Stimulated activated CD4-positive, alpha-beta T cell treated with anti-CD3 and anti-CD28 coated beads, Interleukin-12 subunit alpha, Interleukin-12 subunit beta, amount 100 ng/mL, for 4 hours (primary cell): ENCODE results near the gene SERPINA7.
"Not testable (repeated sequence)": the region's sequence is repeated elsewhere in the genome, so short reads cannot be mapped to it uniquely, and the experiment has no call there.

Experiments used
- DNase-seq: peaks from one replicate; pipeline ENCODE4 v3.0.0-alpha.2; 2020

SERPINA7 gene

DNA sequence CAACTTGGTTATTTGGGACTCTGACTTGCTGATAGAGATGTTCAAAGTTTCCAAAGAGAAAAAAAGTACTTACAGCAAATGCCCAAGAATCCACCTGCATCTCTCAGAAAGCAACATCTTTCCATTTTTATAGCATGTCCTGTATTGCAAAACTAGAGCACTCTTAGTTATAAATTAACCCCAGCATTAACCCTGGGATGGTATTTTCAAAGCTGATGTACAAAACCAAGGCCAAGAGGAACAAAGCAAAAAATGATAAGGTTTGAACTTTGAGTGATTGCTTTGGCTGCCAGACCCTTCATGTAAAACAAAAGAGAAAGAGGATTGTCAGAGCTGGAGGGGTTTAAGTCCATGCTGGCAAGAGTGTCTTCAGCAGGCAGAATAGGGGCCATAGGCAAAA, at the start of gene SERPINA7:
Gene SERPINA7 (minus strand): TSS at position 103 of the 400 bp plus-strand sequence. CDS start 1,669 bp downstream, outside the sequence.
- DNase-seq: no peak

DNA sequence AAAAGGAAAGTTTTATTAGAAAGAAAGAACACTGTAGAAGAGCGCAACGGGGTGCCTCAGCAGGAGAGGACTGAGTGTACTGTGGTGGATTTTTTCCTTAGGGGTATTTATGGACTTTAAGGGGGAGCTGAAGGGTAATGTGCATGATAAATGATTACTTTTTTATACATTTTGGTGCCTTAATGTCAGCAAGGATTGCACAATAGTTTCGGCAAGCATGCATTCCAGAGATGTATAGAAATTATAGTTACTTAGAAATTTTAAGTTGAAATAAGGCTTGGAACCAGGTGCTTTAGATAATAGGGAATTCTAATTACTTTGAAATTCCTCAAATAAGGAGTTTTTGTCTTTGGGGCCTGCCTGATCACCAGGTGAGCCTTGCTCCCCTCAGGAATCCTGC, 30.5 kb upstream of the SERPINA7 start:
- no peak for DNase-seq

GRCh38 chrX:106050054-106050453, 11.5 kb upstream of the SERPINA7 start:
- no peak for DNase-seq

DNA sequence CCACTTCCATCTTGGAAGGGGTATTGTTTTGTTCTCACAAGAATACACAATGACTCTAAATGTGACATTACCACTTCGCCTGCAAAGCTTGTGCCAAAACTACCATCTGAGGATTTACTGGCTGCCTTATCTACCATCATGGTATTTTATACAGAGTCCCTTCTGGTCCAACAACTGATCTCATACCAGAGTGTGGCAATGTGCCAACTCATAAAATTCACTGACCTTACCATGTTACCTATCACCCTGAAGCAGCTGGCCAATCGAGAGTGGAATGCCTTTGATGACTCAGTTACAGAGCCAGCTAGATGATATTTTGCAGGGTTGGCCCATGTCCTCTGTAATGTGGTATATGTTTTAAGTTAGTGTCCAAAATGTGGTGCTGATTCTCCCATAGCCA, 3.8 kb upstream of the SERPINA7 start:
- no peak for DNase-seq

- no peak for DNase-seq
Observed at GRCh38 chrX:106040861-106041260, 2.3 kb upstream of the SERPINA7 start.

- no peak for DNase-seq
Observed at GRCh38 chrX:106039920-106040319, 1.4 kb upstream of the SERPINA7 start.

- no peak for DNase-seq
Observed at GRCh38 chrX:106037835-106038473, 573 bp downstream of the SERPINA7 start.

- DNase-seq: no peak
Observed at GRCh38 chrX:106036716-106037115, 1.8 kb downstream of the SERPINA7 start.

GRCh38 chrX:106035064-106035463, 3.5 kb downstream of the SERPINA7 start:
- DNase-seq: no peak

DNA sequence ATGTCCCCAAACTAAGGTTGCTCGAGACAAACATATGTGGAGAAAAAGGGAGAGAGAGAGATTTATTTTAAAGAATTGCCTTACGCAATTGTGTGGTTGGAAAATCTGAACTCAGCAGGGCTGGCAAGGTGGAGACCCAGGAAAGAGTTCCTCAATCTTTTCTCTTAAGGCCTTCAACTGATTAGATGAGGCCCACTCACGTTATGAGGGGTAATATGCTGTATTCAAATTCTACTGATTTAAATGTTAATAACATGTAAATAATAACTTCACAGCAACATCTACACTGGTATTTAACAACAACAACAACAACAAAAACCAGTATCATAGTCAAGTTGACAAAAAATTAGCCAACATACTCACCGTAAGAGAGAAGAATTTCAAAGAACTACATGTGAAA, 14.6 kb downstream of the SERPINA7 start:
- no peak for DNase-seq

DNA sequence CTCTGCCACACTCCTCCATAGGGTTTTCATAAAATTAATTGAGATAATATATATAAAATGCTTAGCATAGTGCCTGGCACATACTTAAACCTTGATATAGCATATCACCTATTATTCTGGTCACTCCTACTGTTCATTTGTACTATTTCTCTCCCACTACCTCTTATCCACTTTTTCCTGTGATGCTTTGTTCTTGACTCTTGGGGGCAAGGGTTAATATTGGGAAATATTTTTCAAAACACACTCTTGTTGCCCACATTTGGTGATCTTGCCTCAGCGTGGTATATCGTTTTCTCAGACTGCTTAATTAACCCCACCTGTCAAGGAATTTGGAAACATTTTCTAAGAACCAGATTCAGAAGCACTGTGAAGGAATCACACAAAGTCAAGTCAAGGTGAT, 16.3 kb downstream of the SERPINA7 start:
- no peak for DNase-seq

DNA sequence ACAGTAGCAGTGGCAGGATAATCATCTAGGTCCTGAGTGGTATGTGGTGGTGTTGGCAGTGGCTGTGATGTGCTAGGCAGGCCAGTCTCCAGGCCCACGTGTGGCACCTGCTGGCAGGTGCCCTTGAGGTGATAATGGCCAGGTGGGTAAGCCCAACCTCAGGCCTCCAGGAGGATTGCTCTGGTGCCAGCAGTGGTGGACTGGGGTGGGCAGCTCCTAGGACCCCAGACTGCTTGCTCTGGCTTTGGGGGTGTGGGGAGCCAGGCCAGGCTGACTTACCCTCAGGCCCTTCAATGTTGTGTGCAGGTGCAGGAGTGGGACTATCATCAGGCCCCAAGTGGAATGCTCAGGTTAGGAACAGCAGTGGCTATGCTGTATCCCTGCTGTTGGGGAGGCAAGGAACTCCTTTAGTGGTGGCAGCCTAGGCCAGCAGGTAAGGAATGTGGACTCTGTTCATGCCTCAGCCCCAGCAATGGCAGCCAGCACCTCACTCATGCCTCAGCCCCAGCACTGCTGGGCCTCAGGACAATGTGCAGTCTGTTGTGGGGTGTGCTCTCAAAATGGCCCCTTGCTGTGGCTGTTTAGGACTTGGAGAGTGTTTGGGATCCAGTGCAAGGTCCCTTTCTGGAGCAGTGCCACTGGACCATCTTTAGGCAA, 24.3 kb downstream of the SERPINA7 start:
- no peak for DNase-seq

DNA sequence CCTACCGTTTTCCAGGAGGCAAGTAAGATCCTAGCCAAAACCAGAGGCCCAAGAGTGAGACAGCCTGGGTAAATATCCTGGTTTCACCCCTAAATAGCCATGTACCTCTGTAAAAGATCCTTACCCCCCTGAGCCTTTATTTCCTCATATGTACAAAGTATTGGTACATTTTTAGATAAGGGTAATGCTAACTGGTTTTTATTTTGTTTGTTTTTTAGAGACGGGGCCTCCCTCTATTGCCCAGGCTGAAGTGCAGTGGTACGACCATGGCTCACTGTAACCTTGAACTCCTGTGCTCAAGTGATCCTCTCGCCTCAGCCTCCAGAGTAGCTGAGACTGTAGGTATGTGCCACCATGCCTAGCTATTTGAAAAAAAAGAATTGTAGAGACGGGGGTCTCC, 29.4 kb downstream of the SERPINA7 start:
- no peak for DNase-seq

- DNase-seq: no peak
Observed at GRCh38 chrX:106007815-106008214, 30.7 kb downstream of the SERPINA7 start.

- no peak for DNase-seq
Observed at GRCh38 chrX:106005684-106006083, 32.8 kb downstream of the SERPINA7 start.

GRCh38 chrX:106000609-106001008, 37.9 kb downstream of the SERPINA7 start:
- DNase-seq: not testable (repeated sequence)

GRCh38 chrX:106000203-106000602, 38.3 kb downstream of the SERPINA7 start:
- DNase-seq: no peak

DNA sequence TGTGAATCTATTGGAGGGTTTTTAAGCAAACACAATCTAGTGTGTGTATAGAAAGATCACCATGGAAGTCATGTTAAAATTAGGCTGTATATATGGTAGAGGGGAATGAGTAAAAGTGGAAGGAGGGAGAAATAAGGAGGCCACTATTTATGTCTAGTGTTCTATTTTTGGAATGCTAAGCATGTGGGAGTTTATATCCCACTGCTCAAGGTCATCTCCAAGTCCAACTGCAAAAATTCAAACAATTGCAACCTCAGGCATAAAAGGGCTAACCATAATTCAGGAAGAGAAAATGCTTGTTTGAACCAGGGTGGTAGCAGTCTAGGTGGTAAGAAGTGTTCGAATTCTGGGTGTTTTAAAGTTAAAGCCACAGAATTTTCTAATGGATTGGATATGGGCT, 39.2 kb downstream of the SERPINA7 start:
- no peak for DNase-seq

DNA sequence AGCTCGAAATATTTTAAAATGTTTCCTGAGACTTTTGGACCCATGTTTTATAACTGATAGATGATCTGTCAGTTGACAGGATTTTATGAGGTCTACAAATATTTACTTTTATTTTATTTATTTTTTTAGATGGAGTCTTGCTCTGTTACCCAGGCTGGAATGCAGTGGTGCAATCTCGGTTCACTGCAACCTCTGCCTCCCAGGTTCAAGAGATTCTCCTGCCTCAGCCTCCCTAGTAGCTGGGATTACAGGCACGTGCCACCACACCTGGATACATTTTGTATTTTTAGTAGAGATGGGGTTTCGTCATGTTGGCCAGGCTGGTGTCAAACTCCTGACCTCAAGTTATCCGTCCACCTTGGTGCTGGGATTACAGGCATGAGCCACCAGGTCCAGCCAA, 50.0 kb downstream of the SERPINA7 start:
- not testable (repeated sequence) for DNase-seq
